ENCODE results near the gene CIAO1. TPM values are rescaled to one million over a fixed set of nuclear protein-coding genes. Genes with fewer than 3 reads are reported as not detected.

Gene CIAO1
- total RNA-seq, 1 experiment from 2014 or later, result 82.8 TPM

- TF ChIP-seq FOXP1 (CRISPR knock-in tag; IDR thresholded peaks at IDR 0.05; ENCODE audit: borderline replicate concordance) (0 out of 2 replicates have a peak, but pooled peaks have one; percentile 27), EMX1 (CRISPR knock-in tag; IDR thresholded peaks at IDR 0.05) (no peak), E2F4 (CRISPR knock-in tag; IDR thresholded peaks at IDR 0.05; ENCODE audit: borderline replicate concordance, low read depth) (peak; percentile 25; the same call in 1 of the 2 replicates), ZMAT4 (CRISPR knock-in tag; IDR thresholded peaks at IDR 0.05) (no peak), ZBTB21 (CRISPR knock-in tag; IDR thresholded peaks at IDR 0.05; ENCODE audit: borderline replicate concordance) (no peak), ELF4 (CRISPR knock-in tag; IDR thresholded peaks at IDR 0.05; ENCODE audit: low read depth) (no peak), NFYB (CRISPR knock-in tag; conservative IDR thresholded peaks at IDR 0.05; ENCODE audit: low read depth) (no peak), ZNF121 (CRISPR knock-in tag; IDR thresholded peaks at IDR 0.05) (no peak), ZNF317 (CRISPR knock-in tag; IDR thresholded peaks at IDR 0.05; ENCODE audit: borderline replicate concordance, low read depth) (no peak), HMGA2 (CRISPR knock-in tag; IDR thresholded peaks at IDR 0.05) (no peak; the same call in 1 of the 2 replicates), NR2C2 (CRISPR knock-in tag; IDR thresholded peaks at IDR 0.05) (peak; percentile 88), CDX4 (CRISPR knock-in tag; IDR thresholded peaks at IDR 0.05; ENCODE audit: borderline replicate concordance) (no peak), STAT6 (CRISPR knock-in tag; conservative IDR thresholded peaks at IDR 0.05; ENCODE audit: low read depth) (no peak), ZNF232 (CRISPR knock-in tag; IDR thresholded peaks at IDR 0.05) (0 out of 2 replicates have a peak, but pooled peaks have one; percentile 49), NR3C1 (CRISPR knock-in tag; conservative IDR thresholded peaks at IDR 0.05; ENCODE audit: low read depth) (no peak), CTCF (IDR thresholded peaks at IDR 0.05) (no peak), IRF2 (CRISPR knock-in tag; IDR thresholded peaks at IDR 0.05; ENCODE audit: borderline replicate concordance, low read depth) (no peak), GABPB1 (CRISPR knock-in tag; IDR thresholded peaks at IDR 0.05) (peak; percentile 80), RELA (CRISPR knock-in tag; IDR thresholded peaks at IDR 0.05; ENCODE audit: borderline replicate concordance) (no peak; the same call in 1 of the 2 replicates)
- TF ChIP-seq, protein P1, sequence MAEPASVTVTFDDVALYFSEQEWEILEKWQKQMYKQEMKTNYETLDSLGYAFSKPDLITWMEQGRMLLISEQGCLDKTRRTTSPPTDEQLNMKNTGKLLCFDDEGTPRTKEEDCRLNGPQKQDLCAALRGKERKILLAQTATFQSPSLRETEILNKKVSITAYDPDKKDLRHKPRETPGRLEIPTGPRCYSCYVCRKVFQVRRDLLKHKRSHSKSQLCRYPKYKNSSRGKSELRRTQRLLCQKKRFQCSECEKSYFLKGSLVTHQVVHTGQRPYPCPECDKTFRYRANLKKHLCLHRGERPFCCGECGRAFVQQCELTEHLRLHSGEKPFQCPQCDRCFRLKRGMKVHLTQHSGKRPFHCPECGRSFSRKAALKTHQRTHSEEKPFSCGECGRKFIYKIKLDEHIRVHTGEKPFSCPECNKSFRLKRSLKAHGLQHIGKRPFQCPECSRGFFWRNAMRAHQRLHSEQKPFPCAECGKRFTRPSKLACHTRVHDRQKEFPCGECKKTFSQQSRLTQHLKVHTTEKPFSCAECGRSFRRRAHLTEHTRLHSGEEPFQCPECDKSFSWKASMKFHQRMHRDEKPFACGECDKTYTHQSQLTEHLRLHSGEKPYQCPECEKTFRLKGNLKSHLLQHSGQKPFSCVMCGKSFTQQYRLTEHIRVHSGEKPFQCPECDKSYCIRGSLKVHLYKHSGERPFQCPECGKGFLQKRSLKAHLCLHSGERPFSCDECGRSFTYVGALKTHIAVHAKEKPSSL (CRISPR knock-in tag; conservative IDR thresholded peaks at IDR 0.05), result no peak
- TF ChIP-seq, protein P2, sequence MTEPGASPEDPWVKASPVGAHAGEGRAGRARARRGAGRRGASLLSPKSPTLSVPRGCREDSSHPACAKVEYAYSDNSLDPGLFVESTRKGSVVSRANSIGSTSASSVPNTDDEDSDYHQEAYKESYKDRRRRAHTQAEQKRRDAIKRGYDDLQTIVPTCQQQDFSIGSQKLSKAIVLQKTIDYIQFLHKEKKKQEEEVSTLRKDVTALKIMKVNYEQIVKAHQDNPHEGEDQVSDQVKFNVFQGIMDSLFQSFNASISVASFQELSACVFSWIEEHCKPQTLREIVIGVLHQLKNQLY (CRISPR knock-in tag; IDR thresholded peaks at IDR 0.05), result no peak
- TF ChIP-seq, protein P3, sequence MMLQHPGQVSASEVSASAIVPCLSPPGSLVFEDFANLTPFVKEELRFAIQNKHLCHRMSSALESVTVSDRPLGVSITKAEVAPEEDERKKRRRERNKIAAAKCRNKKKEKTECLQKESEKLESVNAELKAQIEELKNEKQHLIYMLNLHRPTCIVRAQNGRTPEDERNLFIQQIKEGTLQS (CRISPR knock-in tag; conservative IDR thresholded peaks at IDR 0.05), result no peak
- TF ChIP-seq, protein P4, sequence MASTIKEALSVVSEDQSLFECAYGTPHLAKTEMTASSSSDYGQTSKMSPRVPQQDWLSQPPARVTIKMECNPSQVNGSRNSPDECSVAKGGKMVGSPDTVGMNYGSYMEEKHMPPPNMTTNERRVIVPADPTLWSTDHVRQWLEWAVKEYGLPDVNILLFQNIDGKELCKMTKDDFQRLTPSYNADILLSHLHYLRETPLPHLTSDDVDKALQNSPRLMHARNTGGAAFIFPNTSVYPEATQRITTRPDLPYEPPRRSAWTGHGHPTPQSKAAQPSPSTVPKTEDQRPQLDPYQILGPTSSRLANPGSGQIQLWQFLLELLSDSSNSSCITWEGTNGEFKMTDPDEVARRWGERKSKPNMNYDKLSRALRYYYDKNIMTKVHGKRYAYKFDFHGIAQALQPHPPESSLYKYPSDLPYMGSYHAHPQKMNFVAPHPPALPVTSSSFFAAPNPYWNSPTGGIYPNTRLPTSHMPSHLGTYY (CRISPR knock-in tag; IDR thresholded peaks at IDR 0.05), result no peak
- TF ChIP-seq, protein P5, sequence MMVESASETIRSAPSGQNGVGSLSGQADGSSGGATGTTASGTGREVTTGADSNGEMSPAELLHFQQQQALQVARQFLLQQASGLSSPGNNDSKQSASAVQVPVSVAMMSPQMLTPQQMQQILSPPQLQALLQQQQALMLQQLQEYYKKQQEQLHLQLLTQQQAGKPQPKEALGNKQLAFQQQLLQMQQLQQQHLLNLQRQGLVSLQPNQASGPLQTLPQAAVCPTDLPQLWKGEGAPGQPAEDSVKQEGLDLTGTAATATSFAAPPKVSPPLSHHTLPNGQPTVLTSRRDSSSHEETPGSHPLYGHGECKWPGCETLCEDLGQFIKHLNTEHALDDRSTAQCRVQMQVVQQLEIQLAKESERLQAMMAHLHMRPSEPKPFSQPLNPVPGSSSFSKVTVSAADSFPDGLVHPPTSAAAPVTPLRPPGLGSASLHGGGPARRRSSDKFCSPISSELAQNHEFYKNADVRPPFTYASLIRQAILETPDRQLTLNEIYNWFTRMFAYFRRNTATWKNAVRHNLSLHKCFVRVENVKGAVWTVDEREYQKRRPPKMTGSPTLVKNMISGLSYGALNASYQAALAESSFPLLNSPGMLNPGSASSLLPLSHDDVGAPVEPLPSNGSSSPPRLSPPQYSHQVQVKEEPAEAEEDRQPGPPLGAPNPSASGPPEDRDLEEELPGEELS (CRISPR knock-in tag; IDR thresholded peaks at IDR 0.05), result peak; percentile 42; the same call in 1 of the 2 replicates
These were observed at the start of gene CIAO1, which contains the start of gene TMEM127 (continued) for GRCh38 chr2:96265840-96266679.

All from WTC11 (cell line).